ENCODE data around the gene BID.
A peak's percentile ranks its signal among the peaks of the same experiment; 100 is the strongest.

The BID gene

GRCh38 chr22:17742527-17742902 lies 31.8 kb downstream of the BID start:
- Histone ChIP-seq H3K27me3 (peaks cover 0 to 3% of the 10 kb centered on the region in 2 donors), H3K36me3 (peaks cover 0 to 3% (median 0%) of the 10 kb centered on the region in 3 donors), H3K9me3 (no peaks in the 10 kb centered on the region), H3K27ac (no peak overlapping the region), H3K4me1 (peaks cover 0 to 4% (median 2%) of the 10 kb centered on the region in 4 donors), H3K4me3 (no peak overlapping the region)
- intact Hi-C loops (cut with DNase I; ENCODE audit: low total_unique reads): no loop called here
- no peak for DNase-seq
- peak; percentile 47 to 62 for TF ChIP-seq CTCF (IDR thresholded peaks at IDR 0.05)

GRCh38 chr22:17741866-17742526 lies 32.3 kb downstream of the BID start:
- Histone ChIP-seq H3K36me3 (peaks cover 0 to 6% (median 0%) of the 10 kb centered on the region in 3 donors), H3K27me3 (peaks cover 0 to 3% of the 10 kb centered on the region in 2 donors), H3K9me3 (no peaks in the 10 kb centered on the region), H3K4me1 (peaks cover 0 to 4% (median 2%) of the 10 kb centered on the region in 4 donors), H3K4me3 (no peak overlapping the region), H3K27ac (no peak overlapping the region)
- intact Hi-C loops (cut with DNase I; ENCODE audit: low total_unique reads): no loop called here
- TF ChIP-seq CTCF (IDR thresholded peaks at IDR 0.05): no peak
- DNase-seq: no peak

- intact Hi-C loops (cut with DNase I; ENCODE audit: low total_unique reads): no loop called here
- no peak overlapping the region for H3K27ac ChIP-seq
- peaks cover 0 to 18% (median 6%) of the 10 kb centered on the region in 3 donors for H3K36me3 ChIP-seq
- peak in 1 of 2 donors; percentile 65 for DNase-seq
- peaks cover 0 to 4% (median 2%) of the 10 kb centered on the region in 4 donors for H3K4me1 ChIP-seq
- H3K9me3 ChIP-seq: no peaks in the 10 kb centered on the region
- H3K27me3 ChIP-seq: peaks cover 0 to 3% of the 10 kb centered on the region in 2 donors
- no peak for TF ChIP-seq CTCF (IDR thresholded peaks at IDR 0.05)
- no peak overlapping the region for H3K4me3 ChIP-seq
Measured at GRCh38 chr22:17739196-17739975, 34.9 kb downstream of the BID start.

- Histone ChIP-seq H3K27ac (no peak overlapping the region), H3K36me3 (peaks cover 4 to 26% (median 13%) of the 10 kb centered on the region in 3 donors), H3K4me3 (no peak overlapping the region), H3K9me3 (no peaks in the 10 kb centered on the region), H3K27me3 (peaks cover 0 to 3% of the 10 kb centered on the region in 2 donors), H3K4me1 (peaks cover 0 to 4% (median 2%) of the 10 kb centered on the region in 4 donors)
- intact Hi-C loops (cut with DNase I; ENCODE audit: low total_unique reads): no loop called here
- DNase-seq: no peak
- no peak for TF ChIP-seq CTCF (IDR thresholded peaks at IDR 0.05)
Measured at GRCh38 chr22:17738386-17739128, 35.7 kb downstream of the BID start.

GRCh38 chr22:17734187-17734586 lies 40.1 kb downstream of the BID start:
- Histone ChIP-seq H3K4me1 (no peaks in the 10 kb centered on the region), H3K4me3 (no peak overlapping the region), H3K27me3 (no peaks in the 10 kb centered on the region), H3K36me3 (peaks cover 28 to 65% (median 37%) of the 10 kb centered on the region in 3 donors), H3K9me3 (no peaks in the 10 kb centered on the region), H3K27ac (no peak overlapping the region)
- DNase-seq: peak in 1 of 2 donors; percentile 1
- intact Hi-C loops (cut with DNase I; ENCODE audit: low total_unique reads): no loop called here
- no peak for TF ChIP-seq CTCF (IDR thresholded peaks at IDR 0.05)
